HAP-1 (cell line): ENCODE measurements around the gene SLIT3.
"Not testable (repeated sequence)": the region's sequence is repeated elsewhere in the genome, so short reads cannot be mapped to it uniquely, and the experiment has no call there.

ENCODE experiments used
- DNase-seq, 2 experiments: peaks; one replicate each; pipeline ENCODE4 v3.0.0-alpha.2; 2016 to 2020; ENCODE audit warnings: low spot score in 2 of 2
- H3K27me3 ChIP-seq: fragments of 250-450 bp; sonication (Bioruptor Pico); 2 replicates; pipeline ENCODE4 v1.5.1; 2020; ENCODE audit warnings: low read depth, mild to moderate bottlenecking, moderate library complexity
- H3K36me3 ChIP-seq: fragments of 250-450 bp; sonication (Bioruptor Pico); replicated peaks from 2 replicates; pipeline ENCODE4 v1.5.1; 2020; ENCODE audit warnings: mild to moderate bottlenecking
- H3K4me1 ChIP-seq: fragments of 250-450 bp; sonication (Bioruptor Pico); 2 replicates; pipeline ENCODE4 v1.5.1; 2020; ENCODE audit warnings: mild to moderate bottlenecking
- H3K4me3 ChIP-seq: fragments of 250-450 bp; sonication (Bioruptor Pico); 2 replicates; pipeline ENCODE4 v1.5.1; 2020; ENCODE audit warnings: mild to moderate bottlenecking, moderate library complexity
- H3K9me3 ChIP-seq: fragments of 250-450 bp; sonication (Bioruptor Pico); 2 replicates; pipeline ENCODE4 v1.5.1; 2020; ENCODE audit warnings: mild to moderate bottlenecking, moderate library complexity
- in situ Hi-C: fragments of 300-500 bp; cut with MboI; formaldehyde crosslinking; loops from 3 replicates; pipeline ENCODE4 v1.14.3; 2020; ENCODE audit warnings: low sequenced_read_pairs, inconsistent platforms, mixed read lengths

The SLIT3 gene

DNA sequence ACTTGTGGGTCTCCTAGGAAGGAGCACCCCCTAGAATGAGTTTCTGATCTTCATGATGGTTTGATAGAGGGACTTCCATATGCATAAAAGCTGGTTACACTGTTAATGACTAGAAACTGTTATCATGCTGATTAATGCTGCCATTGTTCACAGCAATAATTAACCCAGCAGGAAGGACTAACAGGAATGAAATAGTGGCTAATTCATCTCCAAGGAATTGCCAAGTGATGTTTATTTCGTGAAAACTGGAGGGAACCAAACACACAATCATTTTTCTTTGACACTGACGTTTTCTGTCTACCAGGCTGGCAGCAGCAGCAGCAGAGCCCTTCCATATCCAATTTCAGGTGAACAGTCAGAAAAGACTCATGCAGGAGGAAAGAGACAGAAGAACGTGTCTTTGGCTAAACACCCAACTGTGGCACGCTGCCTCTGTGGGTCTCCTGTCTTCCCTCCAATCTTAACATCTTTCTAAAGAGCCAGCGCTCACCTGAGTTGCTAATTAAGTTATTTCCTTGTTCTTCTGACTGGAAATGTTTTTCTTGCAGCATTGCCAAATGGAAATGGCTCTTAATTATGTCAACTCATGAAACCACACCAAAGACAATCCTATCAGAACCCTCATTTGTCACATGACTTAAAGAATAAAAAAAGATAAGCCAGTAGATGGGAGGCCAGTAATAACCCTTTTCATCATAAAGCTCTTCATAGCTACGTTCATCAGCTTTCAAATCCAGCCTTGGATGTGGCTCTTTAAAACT is 181.5 kb downstream of the SLIT3 start:
- DNase-seq, result no peak
- Histone ChIP-seq H3K4me3 (no peak overlapping the region), H3K4me1 (no peaks in the 10 kb centered on the region), H3K36me3 (no peaks in the 10 kb centered on the region), H3K27me3 (no peaks in the 10 kb centered on the region), H3K9me3 (no peaks in the 10 kb centered on the region)
- in situ Hi-C loops, result no loop called here

DNA sequence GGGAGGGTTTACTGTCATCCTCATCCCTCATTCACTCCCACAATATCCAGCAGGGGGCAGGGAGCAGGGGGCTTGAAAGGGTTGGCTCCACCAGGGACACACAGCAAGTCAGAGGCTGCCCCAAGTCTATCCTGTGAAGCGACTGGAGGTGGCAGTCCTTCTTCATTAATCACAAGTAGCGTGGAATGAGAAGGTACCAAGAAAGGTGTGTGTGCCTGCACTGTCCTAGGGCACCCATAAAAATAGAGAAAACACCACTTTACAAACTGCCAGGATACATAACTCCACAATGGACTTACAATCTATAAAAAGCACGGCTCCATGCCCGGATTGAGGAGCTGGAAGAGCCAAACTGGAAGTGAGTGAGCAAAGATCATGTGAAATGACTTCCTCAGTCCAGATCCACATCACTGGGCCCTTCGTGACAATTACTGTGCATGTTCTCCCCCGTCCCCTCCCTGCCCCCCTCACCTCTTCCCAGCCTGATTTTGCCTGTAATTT is 183.9 kb downstream of the SLIT3 start:
- Histone ChIP-seq H3K4me3 (no peak overlapping the region), H3K27me3 (no peaks in the 10 kb centered on the region), H3K36me3 (no peaks in the 10 kb centered on the region), H3K9me3 (no peaks in the 10 kb centered on the region), H3K4me1 (no peaks in the 10 kb centered on the region)
- in situ Hi-C loops, result no loop called here
- peak in 1 of 2 experiments; percentile 24 for DNase-seq

DNA sequence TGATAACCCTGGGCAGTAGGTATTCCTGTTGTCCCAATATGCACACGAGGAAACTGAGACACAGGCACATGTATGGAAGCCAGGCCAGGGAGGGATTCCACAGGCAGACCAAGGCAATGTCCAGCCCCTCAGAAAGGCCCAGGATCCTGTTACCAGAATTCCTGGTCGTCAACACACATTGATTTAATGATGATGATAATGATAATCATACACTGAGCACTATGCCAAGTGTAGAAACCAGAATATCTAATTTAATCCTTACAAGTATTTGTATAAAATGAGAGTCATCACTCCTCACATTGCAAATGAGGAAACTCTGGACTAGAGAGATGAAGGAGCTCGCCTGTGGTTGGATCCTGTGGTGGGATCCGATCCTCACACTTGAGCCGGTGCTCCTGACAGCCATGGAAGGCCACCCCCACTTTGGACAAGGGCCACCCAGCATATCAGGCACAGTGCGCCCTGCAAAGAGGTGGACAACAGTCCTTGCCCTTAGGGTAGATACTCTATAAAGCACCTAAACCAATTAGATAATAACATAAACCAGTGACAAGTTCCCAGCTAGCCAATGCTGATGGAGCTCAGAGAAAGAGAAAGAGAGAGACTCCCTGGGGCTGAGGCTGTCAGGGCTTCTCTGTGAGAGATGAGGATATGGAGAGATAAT is 185.3 kb downstream of the SLIT3 start:
- Histone ChIP-seq H3K27me3 (no peaks in the 10 kb centered on the region), H3K9me3 (no peaks in the 10 kb centered on the region), H3K4me3 (no peak overlapping the region), H3K4me1 (no peaks in the 10 kb centered on the region), H3K36me3 (no peaks in the 10 kb centered on the region)
- in situ Hi-C loops, result no loop called here
- no peak for DNase-seq

DNA sequence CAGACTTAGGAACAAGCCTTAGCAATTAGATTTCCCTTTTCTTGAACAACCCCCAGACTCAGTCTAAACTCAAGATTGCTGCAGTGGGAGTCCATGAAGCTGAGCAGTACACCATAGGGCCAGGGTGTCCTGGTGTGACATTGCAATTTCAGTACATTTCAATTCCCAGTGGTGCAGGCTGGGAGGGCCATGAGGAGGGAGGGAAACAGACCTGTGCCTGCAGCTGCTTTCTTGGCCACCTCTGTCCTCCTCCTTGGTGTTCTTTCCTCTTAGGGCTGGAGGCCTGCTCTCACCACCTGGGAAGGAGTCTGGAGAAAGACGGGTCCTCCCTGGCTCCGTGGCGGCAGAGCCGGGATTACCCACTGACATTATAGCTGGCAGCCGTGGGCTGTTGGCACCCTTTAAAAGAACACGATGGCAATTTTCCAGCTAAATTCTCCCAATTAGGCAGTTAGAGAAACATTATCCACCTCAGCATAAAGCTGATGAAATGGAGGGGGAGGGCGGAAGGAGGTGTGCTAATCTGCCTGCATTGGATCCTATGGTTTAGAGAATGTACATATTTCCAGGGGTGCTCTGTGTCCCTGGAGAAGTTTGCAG is 186.4 kb downstream of the SLIT3 start:
- Histone ChIP-seq H3K36me3 (no peaks in the 10 kb centered on the region), H3K9me3 (no peaks in the 10 kb centered on the region), H3K27me3 (no peaks in the 10 kb centered on the region), H3K4me3 (no peak overlapping the region), H3K4me1 (no peaks in the 10 kb centered on the region)
- no peak for DNase-seq
- in situ Hi-C loops, result no loop called here

DNA sequence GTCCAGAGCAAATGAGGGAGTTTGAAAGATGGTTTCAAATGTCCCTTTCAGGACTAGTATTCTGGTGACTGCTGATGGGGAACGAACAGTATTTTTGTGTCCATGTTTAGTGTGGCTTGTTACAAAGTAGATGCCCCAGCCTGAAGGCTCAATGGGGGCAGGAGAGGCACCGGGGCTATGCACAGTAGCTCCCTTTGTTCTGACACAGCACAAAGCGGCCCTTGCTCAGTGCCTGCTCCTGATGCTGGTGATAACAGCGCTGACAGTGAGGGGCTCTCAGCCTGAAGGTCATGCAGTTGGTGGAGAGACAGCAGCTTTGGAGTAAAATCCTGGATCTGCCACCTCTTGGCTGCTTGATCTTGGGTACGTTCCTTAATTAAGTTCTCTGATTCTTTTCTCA is 188.9 kb downstream of the SLIT3 start:
- DNase-seq, result no peak
- in situ Hi-C loops, result no loop called here
- Histone ChIP-seq H3K27me3 (no peaks in the 10 kb centered on the region), H3K9me3 (no peaks in the 10 kb centered on the region), H3K4me1 (no peaks in the 10 kb centered on the region), H3K4me3 (no peak overlapping the region), H3K36me3 (no peaks in the 10 kb centered on the region)

DNA sequence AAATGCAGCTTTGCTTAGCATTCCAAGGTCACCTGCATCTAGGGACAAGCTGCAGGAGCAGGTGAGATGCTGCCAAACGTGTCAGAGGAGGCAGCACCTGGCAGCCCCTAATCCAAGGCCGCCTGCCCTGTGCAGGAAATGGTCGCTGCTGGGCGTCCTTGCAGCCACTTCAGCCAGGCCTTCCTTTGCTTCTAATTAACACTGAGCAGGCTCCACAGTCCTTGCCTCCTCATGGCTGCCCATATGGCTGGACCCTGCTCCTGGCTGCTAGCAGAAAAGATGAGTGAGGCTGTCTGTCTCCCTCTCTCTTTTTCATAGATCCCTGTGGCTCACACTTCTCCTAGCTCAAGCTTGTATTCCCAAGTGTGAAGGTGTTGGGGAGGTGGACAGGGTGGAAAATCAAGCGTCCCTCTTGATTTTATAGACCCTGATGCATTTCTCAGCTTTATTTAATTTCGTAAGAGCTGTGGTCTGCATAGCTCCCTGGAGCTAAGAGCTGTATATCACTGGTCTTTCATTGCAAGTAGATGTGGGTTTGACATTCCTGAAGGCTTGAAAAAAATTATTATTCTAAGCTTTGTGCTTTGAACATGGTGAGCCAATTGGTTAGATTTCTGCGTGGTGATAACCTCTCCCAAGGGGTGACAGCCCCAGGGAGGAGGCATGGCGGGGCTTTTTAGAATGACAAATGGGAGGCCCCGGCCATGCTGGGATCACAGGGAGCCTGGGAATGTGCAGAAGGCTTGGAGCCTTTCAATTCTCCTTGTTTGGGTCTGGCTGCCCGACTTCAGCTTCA is 193.8 kb downstream of the SLIT3 start:
- Histone ChIP-seq H3K4me3 (no peak overlapping the region), H3K9me3 (no peaks in the 10 kb centered on the region), H3K4me1 (no peaks in the 10 kb centered on the region), H3K27me3 (no peaks in the 10 kb centered on the region), H3K36me3 (no peaks in the 10 kb centered on the region)
- in situ Hi-C loops, result no loop called here
- DNase-seq, result no peak

DNA sequence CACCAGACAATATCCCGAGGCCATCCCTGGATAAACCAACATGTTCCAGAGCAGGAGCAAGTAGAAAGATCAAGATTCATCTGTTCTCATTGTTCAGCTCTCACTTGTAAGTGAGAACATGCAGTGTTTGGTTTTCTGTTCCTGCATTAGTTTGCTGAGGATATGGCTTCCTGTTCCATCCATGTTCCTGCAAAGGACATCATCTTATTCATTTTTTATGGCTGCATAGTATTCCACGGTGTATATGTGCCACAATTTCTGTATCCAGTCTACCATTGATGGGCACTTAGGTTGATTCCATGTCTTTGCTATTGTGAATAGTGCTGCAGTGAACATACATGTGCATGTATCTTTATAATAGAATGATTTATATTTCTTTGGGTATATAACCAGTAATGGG is 195.4 kb downstream of the SLIT3 start:
- in situ Hi-C loops, H3K27me3 ChIP-seq, H3K4me3 ChIP-seq: not testable (repeated sequence)

DNA sequence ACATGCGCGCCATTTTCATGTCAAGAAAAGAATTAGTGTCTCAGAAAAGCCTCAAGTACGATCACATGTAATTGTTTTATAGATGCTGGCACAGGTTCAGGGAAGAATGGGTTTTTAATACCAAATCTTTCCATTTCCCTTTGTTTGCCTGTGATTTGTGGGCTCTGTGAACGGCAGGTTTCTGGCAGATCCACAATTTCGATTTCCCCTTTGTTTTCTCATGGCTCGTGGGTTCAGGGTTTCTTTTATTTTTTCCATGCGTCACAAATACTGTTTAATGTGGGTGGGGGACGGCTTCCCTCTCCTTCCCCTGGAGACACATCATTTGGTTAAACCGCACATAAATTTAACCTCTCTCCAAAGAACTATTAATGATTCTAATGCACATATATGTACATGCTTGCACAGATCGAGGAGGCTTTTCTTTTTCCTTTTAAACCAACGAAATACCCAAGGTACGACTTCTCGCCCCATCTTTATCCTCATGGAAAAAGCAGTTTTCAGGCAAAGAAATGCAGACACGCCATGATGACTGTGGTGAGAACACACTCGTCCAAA is 195.9 kb downstream of the SLIT3 start:
- in situ Hi-C loops, result no loop called here
- no peaks in the 10 kb centered on the region for H3K9me3 ChIP-seq

More for the DNA sequence above, 195.4 kb downstream of the SLIT3 start:
- not testable (repeated sequence) for DNase-seq, H3K36me3 ChIP-seq, H3K9me3 ChIP-seq, H3K4me1 ChIP-seq

DNA sequence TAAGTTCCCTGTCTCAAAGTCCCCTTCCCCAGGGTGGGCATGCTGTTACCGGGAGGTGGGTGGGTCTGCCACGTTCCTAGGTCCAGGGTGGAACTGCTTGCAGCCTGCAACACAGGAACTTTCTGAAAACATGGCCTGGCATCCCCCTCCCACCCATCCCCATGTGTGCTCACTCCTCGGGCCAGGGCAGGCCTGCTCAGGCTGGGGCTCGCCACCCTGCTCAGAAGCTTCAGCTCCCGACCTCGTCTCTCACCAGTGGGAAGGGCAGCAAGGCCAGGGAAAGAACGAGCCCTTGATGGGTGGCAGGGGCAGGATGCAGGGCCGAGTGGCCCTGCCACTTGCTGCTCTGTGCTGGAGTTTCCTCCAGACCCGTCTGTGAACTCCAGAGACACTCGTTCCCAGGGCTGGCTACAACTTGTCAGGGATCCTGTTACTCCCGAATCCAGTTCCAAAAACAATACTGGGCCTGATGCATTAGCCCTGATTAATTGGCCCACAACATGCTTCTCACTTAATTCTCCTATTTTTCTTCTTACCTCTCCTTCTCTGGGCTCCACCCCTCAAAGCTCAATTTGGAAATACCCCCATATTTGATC is 197.3 kb downstream of the SLIT3 start:
- no peaks in the 10 kb centered on the region for H3K36me3 ChIP-seq
- no peaks in the 10 kb centered on the region for H3K27me3 ChIP-seq
- H3K9me3 ChIP-seq, result no peaks in the 10 kb centered on the region
- in situ Hi-C loops, result no loop called here
- no peak overlapping the region for H3K4me3 ChIP-seq
- no peaks in the 10 kb centered on the region for H3K4me1 ChIP-seq
- DNase-seq, result no peak

More for the DNA sequence above, 195.9 kb downstream of the SLIT3 start:
- H3K36me3 ChIP-seq, result no peaks in the 10 kb centered on the region
- no peak for DNase-seq
- H3K4me1 ChIP-seq, result no peaks in the 10 kb centered on the region
- no peak overlapping the region for H3K4me3 ChIP-seq
- no peaks in the 10 kb centered on the region for H3K27me3 ChIP-seq

DNA sequence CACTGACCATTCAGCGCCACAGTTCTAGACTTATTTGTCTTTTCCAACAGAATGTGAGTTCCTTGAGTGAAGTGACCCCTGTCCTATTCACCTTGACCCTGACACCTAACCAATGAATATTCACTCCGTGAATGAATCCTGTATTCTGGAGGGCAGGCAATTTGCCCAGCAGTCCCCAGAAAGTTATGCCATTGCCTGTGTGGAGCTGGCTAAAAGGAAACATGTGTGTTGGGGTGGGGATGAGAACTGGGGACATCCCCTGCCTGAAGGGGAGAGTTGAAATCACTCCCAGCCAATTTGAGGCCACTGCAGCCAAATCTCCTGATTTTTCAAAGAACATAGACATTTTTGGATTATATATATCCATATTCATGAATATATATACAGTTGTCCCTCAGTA is 199.0 kb downstream of the SLIT3 start:
- H3K4me3 ChIP-seq, result no peak overlapping the region
- no peaks in the 10 kb centered on the region for H3K27me3 ChIP-seq
- no peaks in the 10 kb centered on the region for H3K36me3 ChIP-seq
- H3K9me3 ChIP-seq, result no peaks in the 10 kb centered on the region
- in situ Hi-C loops, result no loop called here
- DNase-seq, result no peak
- no peaks in the 10 kb centered on the region for H3K4me1 ChIP-seq

DNA sequence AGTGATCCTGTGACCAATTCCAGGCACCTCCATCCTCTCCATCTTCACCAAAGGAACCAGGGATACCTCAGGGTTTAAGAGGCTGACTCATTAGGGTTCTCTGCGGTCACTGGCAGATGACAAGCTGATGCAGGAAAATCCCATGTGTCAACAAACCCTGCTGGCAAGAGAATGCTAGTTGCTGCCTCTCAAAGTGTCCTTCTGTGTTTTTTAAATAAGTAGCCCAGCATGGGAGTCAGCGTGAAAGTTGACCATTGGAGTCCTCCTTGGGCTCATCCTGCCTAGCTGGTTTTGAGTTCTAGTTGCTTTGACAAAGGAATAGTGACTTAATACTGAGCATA is 200.2 kb downstream of the SLIT3 start:
- no peak for DNase-seq
- Histone ChIP-seq H3K27me3 (no peaks in the 10 kb centered on the region), H3K36me3 (no peaks in the 10 kb centered on the region), H3K4me1 (peaks cover 3% of the 10 kb centered on the region; the same call in 1 of the 2 replicates), H3K4me3 (no peak overlapping the region), H3K9me3 (no peaks in the 10 kb centered on the region)
- in situ Hi-C loops, result no loop called here

DNA sequence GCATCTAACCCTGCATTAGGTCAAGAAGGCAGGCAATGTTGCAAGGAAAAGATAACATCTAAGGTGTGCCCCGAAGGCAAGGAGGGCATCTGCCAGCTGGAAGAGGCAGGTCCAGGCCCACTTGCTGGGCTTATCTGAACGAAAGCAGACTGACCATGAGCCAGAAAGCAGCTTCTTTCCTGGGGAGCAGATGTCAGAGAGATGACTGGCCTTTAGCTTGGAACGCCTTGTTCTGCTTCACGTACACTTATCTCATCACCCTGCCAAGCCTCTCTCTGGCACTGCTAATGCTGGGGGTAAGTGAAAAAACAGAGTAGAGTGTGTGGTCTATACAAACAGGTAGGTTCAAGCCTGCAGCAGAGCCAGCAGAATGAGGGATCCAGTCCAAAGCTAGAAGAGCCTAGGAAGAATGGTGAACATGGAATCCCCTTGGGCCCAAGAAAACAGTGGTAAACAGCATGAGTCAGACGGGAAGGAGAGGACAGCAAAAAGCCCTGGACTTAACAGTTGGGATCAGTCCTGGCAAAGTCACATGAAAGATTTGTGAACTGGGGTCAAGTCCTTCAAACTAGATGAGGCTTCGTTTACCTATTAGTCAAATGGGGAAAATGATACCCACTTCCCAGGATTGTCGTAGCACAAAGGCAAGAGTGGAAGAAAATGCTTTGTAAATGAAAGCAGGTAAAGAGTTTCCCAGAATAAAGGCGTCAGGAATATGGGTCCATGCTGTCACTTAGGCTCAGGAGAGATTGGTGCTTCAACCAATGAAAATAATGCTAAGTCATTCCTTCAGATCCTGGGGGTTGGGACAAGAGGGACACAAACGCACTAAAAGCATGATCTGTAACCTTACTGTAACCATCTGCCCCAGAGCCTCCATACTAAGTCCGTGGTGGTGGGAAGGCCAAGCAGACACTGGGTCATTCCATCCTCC is 200.9 kb downstream of the SLIT3 start:
- in situ Hi-C loops, result no loop called here
- no peak for DNase-seq
- H3K4me1 ChIP-seq, result peaks cover 3% of the 10 kb centered on the region; the same call in 1 of the 2 replicates

More for the DNA sequence above, 200.9 kb downstream of the SLIT3 start:
- H3K4me3 ChIP-seq, result no peak overlapping the region
- H3K9me3 ChIP-seq, result no peaks in the 10 kb centered on the region
- H3K36me3 ChIP-seq, result no peaks in the 10 kb centered on the region
- H3K27me3 ChIP-seq, result no peaks in the 10 kb centered on the region
